Measurements from ENCODE around the gene VPS26C. TPM values are rescaled to one million over a fixed set of nuclear protein-coding genes. Genes with fewer than 3 reads are reported as not detected.

Gene VPS26C
- total and polyA plus RNA-seq, 9 of the 15 experiments (the other 6 are each of a cell fraction or from before 2014, with no cell fraction given) = 32.8 to 48.7 (median 42.1) TPM

DNA sequence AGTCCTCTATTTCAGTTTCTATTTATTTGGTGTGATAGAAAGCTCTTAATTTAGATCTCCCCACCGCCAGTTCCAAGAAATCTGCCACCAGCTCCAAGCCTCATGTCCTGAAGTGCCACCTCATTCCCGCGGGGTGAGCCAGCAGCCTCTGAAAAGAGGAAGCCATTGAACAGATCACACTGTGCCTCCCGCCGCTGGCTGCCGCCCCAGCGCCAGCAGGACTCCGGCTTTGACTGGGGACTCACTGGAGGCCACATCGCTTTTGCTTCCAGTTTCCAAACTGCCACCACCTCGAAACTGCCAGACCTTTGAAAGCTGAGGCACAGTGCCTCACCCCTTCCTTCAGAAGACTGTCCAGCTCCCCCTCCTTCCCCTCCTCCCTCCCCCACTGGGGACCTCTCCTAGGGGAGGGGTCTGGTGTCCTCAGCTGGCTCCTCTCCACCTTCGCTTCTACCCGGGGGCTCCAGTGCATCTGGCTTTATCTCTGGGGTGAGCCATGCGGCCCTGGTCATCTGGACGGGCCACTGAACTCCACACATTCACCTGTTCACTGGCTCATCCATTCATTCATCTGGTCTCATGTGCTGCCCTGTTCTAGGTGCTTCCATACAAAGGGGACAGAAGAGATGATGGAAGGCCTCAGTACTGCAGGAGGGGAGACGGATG, 58.9 kb downstream of the VPS26C start (continued):
- TF ChIP-seq MGA (IDR thresholded peaks at IDR 0.05) (peak; percentile 72), ATF1 (CRISPR knock-in tag; IDR thresholded peaks at IDR 0.05) (no peak), ATF1 (tag; IDR thresholded peaks at IDR 0.05) (0 out of 2 replicates have a peak, but pooled peaks have one; percentile 13), EP300 (IDR thresholded peaks at IDR 0.05; ENCODE audit: low read length) (no peak), SNIP1 (IDR thresholded peaks at IDR 0.05; ENCODE audit: low read depth) (no peak), CEBPZ (IDR thresholded peaks at IDR 0.05; ENCODE audit: borderline replicate concordance, low read depth, low read length) (0 out of 2 replicates have a peak, but pooled peaks have one; percentile 19), NELFE (IDR thresholded peaks at IDR 0.05; ENCODE audit: insufficient read depth, insufficient read length) (no peak), CBFA2T3 (IDR thresholded peaks at IDR 0.05) (peak; percentile 64), HDAC1 (IDR thresholded peaks at IDR 0.05) (no peak), PCBP2 (IDR thresholded peaks at IDR 0.05; ENCODE audit: low read depth, low read length, poor library complexity, severe bottlenecking) (no peak), SMARCA4 (IDR thresholded peaks at IDR 0.05) (peak; percentile 49; the same call in 1 of the 2 replicates)
- TF ChIP-seq, protein P1, sequence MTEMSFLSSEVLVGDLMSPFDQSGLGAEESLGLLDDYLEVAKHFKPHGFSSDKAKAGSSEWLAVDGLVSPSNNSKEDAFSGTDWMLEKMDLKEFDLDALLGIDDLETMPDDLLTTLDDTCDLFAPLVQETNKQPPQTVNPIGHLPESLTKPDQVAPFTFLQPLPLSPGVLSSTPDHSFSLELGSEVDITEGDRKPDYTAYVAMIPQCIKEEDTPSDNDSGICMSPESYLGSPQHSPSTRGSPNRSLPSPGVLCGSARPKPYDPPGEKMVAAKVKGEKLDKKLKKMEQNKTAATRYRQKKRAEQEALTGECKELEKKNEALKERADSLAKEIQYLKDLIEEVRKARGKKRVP (CRISPR knock-in tag; IDR thresholded peaks at IDR 0.05) = no peak

Data from K562 (cell line).